RWPE2 (cell line): Measurements from ENCODE around the gene MAPK1IP1L.
"Not testable (repeated sequence)": the region's sequence is repeated elsewhere in the genome, so short reads cannot be mapped to it uniquely, and the experiment has no call there.

ENCODE experiments used
- ATAC-seq: fragments of 200-7000 bp; cut with Tn5 transposase; 3 replicates; pipeline ENCODE4 v1.9.1; 2021; ENCODE audit warnings: low read depth
- DNase-seq: peaks from one replicate; pipeline ENCODE4 v3.0.0-alpha.2; 2020; ENCODE audit warnings: low spot score
- H3K27ac ChIP-seq: fragments of 450-650 bp; 2 replicates; pipeline ENCODE4 v1.5.1; 2017; ENCODE audit warnings: mild to moderate bottlenecking; ENCODE audit not compliant: poor library complexity, severe bottlenecking
- H3K27me3 ChIP-seq: fragments of 250-450 bp; sonication (Bioruptor Pico); 2 replicates; pipeline ENCODE4 v1.5.1; 2021; ENCODE audit warnings: mild to moderate bottlenecking, moderate library complexity; ENCODE audit not compliant: insufficient read depth, poor library complexity, severe bottlenecking
- H3K36me3 ChIP-seq: fragments of 250-450 bp; sonication (Bioruptor Pico); 2 replicates; pipeline ENCODE4 v1.5.1; 2020; ENCODE audit warnings: low read depth, mild to moderate bottlenecking, moderate library complexity
- H3K4me1 ChIP-seq: fragments of 250-450 bp; sonication (Bioruptor Pico); 2 replicates; pipeline ENCODE4 v1.5.1; 2021; ENCODE audit warnings: mild to moderate bottlenecking, moderate library complexity; ENCODE audit not compliant: insufficient read depth, poor library complexity, severe bottlenecking
- H3K4me3 ChIP-seq: fragments of 250-450 bp; sonication (Bioruptor Pico); 2 replicates; pipeline ENCODE4 v1.5.1; 2021; ENCODE audit warnings: mild to moderate bottlenecking, moderate library complexity; ENCODE audit not compliant: severe bottlenecking
- H3K9me3 ChIP-seq: fragments of 250-450 bp; sonication (Bioruptor Pico); 2 replicates; pipeline ENCODE4 v1.5.1; 2021; ENCODE audit warnings: mild to moderate bottlenecking, moderate library complexity; ENCODE audit not compliant: severe bottlenecking
- CTCF ChIP-seq: fragments of 450-650 bp; IDR thresholded peaks from one replicate; pipeline ENCODE4 v1.5.1; 2017; ENCODE audit warnings: mild to moderate bottlenecking, moderate library complexity; ENCODE audit not compliant: poor library complexity, severe bottlenecking

Gene MAPK1IP1L

GRCh38 chr14:55051423-55052268 is at the start of gene MAPK1IP1L:
TSS of gene MAPK1IP1L (plus strand) at chr14:55051647. CDS start at chr14:55061684, 10,037 bp downstream.
- DNase-seq (peak; percentile 96), ATAC-seq (peak; percentile 89)
- Histone ChIP-seq H3K4me1 (peaks cover 17% of the 10 kb centered on the region), H3K36me3 (peaks cover 46% of the 10 kb centered on the region), H3K9me3 (no peaks in the 10 kb centered on the region), H3K4me3 (peak within 1 kb of the TSS; percentile 93), H3K27me3 (no peaks in the 10 kb centered on the region), H3K27ac (peak within 1 kb of the TSS; percentile 79)
- peak; percentile 100 for TF ChIP-seq CTCF

- DNase-seq: no peak
- ATAC-seq: no peak
- Histone ChIP-seq H3K36me3 (peaks cover 93% of the 10 kb centered on the region), H3K4me1 (no peaks in the 10 kb centered on the region), H3K27me3 (no peaks in the 10 kb centered on the region), H3K9me3 (no peaks in the 10 kb centered on the region), H3K4me3 (no peak overlapping the region), H3K27ac (no peak overlapping the region)
- no peak for TF ChIP-seq CTCF
These were observed 46.4 kb upstream of the MAPK1IP1L start for GRCh38 chr14:55005071-55005470.

GRCh38 chr14:55015006-55015405 is 36.4 kb upstream of the MAPK1IP1L start:
- Histone ChIP-seq H3K27ac (no peak overlapping the region), H3K27me3 (no peaks in the 10 kb centered on the region), H3K4me3 (no peak overlapping the region), H3K9me3 (no peaks in the 10 kb centered on the region), H3K36me3 (peaks cover 79% of the 10 kb centered on the region), H3K4me1 (no peaks in the 10 kb centered on the region)
- peak; percentile 52; the same call in 2 of the 3 replicates for ATAC-seq
- no peak for TF ChIP-seq CTCF
- DNase-seq: no peak

GRCh38 chr14:55019968-55020554 is 31.4 kb upstream of the MAPK1IP1L start:
- Histone ChIP-seq H3K27ac (no peak overlapping the region), H3K4me3 (no peak overlapping the region), H3K9me3 (no peaks in the 10 kb centered on the region), H3K36me3 (peaks cover 77% of the 10 kb centered on the region), H3K27me3 (no peaks in the 10 kb centered on the region), H3K4me1 (no peaks in the 10 kb centered on the region)
- DNase-seq (no peak), ATAC-seq (no peak)
- TF ChIP-seq CTCF: no peak

GRCh38 chr14:55024365-55024764 is 27.1 kb upstream of the MAPK1IP1L start:
- H3K27ac ChIP-seq, H3K4me3 ChIP-seq, ATAC-seq, DNase-seq, H3K9me3 ChIP-seq, H3K27me3 ChIP-seq: not testable (repeated sequence)
- Histone ChIP-seq H3K36me3 (peaks cover 50% of the 10 kb centered on the region), H3K4me1 (peaks cover 22% of the 10 kb centered on the region)
